HepG2 (cell line): ENCODE results near the gene STK39. TPM values are rescaled to one million over a fixed set of nuclear protein-coding genes. Genes with fewer than 3 reads are reported as not detected.

ENCODE experiments used
- ATAC-seq: fragments of 200-7000 bp; cut with Tn5 transposase; 3 replicates; pipeline ENCODE4 v1.9.1; 2020; ENCODE audit warnings: mild to moderate bottlenecking, moderate library complexity
- BruUV-seq: library from RNA; stranded (reverse); fragments of 400-500 nt; replicated peaks from 2 replicates; lab custom pipeline; 2021; lab: Mats Ljungman, UMichigan
- CTCF ChIA-PET: fragments of 300-600 bp; formaldehyde crosslinking; extraction: SDS; loops from one replicate; lab custom pipeline; 2021; ENCODE audit warnings: low total read pairs, inconsistent platforms, low intra/inter-chr PET ratio; lab: Yijun Ruan, JAX
- POLR2A ChIA-PET: fragments of 350-600 bp; sonication (Branson Sonifier 250); formaldehyde crosslinking; loops from one replicate; lab custom pipeline; 2020; ENCODE audit warnings: antibody characterized with exemption, inconsistent platforms; lab: Yijun Ruan, JAX
- DNase-seq: peaks from one replicate; pipeline ENCODE4 v3.0.0-alpha.2; 2015; ENCODE audit warnings: low spot score
- FAIRE-seq: peaks from 3 replicates; lab custom pipeline; 2011; peaks lifted over from hg19 to GRCh38; lab: Jason Lieb, UNC
- H2AFZ ChIP-seq: one replicate; pipeline ENCODE4 v1.6.1; 2011; ENCODE audit warnings: low read length, inconsistent platforms
- H3K27ac ChIP-seq: fragments of 300-600 bp; 3 replicates; pipeline ENCODE4 v1.8.0; 2011; ENCODE audit warnings: mixed run types, mild to moderate bottlenecking, mixed read lengths, low read length, inconsistent platforms; ENCODE audit not compliant: insufficient read depth; ENCODE audit errors: extremely low read length
- H3K27me3 ChIP-seq, 2 experiments: fragments of 200-600 bp in 1 of 2; 2 replicates in 1 of 2; 3 replicates in 1 of 2; pipeline versions ENCODE4 v1.6.0 to v1.8.0; 2011; ENCODE audit warnings: low read length in 2 of 2, mild to moderate bottlenecking in 2 of 2, moderate library complexity in 2 of 2, inconsistent platforms in 1 of 2; ENCODE audit not compliant: insufficient read depth in 2 of 2, control insufficient read depth in 1 of 2
- H3K36me3 ChIP-seq, 2 experiments: fragments of 200-600 bp in 1 of 2; replicated peaks in 1 of 2; 2 replicates in 1 of 2; 3 replicates in 1 of 2; pipeline versions ENCODE4 v1.5.1 to v1.8.0; 2011; ENCODE audit warnings: low read length in 2 of 2, inconsistent platforms in 1 of 2; ENCODE audit not compliant: insufficient read depth in 2 of 2, control insufficient read depth in 1 of 2
- H3K4me1 ChIP-seq: 2 replicates; pipeline ENCODE4 v1.5.1; 2012; ENCODE audit warnings: low read length, inconsistent platforms; ENCODE audit not compliant: insufficient read depth
- H3K4me2 ChIP-seq: 2 replicates; pipeline ENCODE4 v1.6.0; 2011; ENCODE audit warnings: low read depth, low read length, inconsistent platforms
- H3K4me3 ChIP-seq, 3 experiments: fragments of 200-600 bp in 1 of 3; sonication (generic), shearing (Covaris generic) in 1 of 3; replicated peaks in 1 of 3; 2 replicates each; pipeline ENCODE4 v1.5.1; 2011 to 2016; ENCODE audit warnings: low read length in 3 of 3, inconsistent platforms in 2 of 3, low read depth in 2 of 3, mild to moderate bottlenecking in 2 of 3, control low read depth in 1 of 3, mixed read lengths in 1 of 3; ENCODE audit not compliant: insufficient read depth in 1 of 3
- H3K79me2 ChIP-seq: one replicate; pipeline ENCODE4 v1.6.1; 2011; ENCODE audit warnings: low read length, inconsistent platforms; ENCODE audit not compliant: insufficient read depth
- H3K9ac ChIP-seq: 2 replicates; pipeline ENCODE4 v1.6.0; 2011; ENCODE audit warnings: mild to moderate bottlenecking, low read depth, low read length, inconsistent platforms; ENCODE audit not compliant: insufficient read depth
- H3K9me3 ChIP-seq: 2 replicates; pipeline ENCODE4 v1.5.1; 2012; ENCODE audit warnings: mild to moderate bottlenecking, low read length
- H4K20me1 ChIP-seq: 2 replicates; pipeline ENCODE4 v1.6.0; 2011; ENCODE audit warnings: inconsistent platforms, mild to moderate bottlenecking, low read length, moderate library complexity; ENCODE audit not compliant: insufficient read depth
- AGO1 ChIP-seq: fragments of 200-400 bp; formaldehyde crosslinking; IDR thresholded peaks from 2 replicates; pipeline ENCODE4 v1.6.1; 2017; ENCODE audit warnings: mild to moderate bottlenecking, low read depth, low read length, moderate library complexity; ENCODE audit not compliant: poor library complexity, severe bottlenecking
- ARNT ChIP-seq: fragments of 450-650 bp; IDR thresholded peaks from 2 replicates; pipeline ENCODE4 v1.6.1; 2017
- ATAD3A ChIP-seq: sonication (generic); formaldehyde crosslinking; IDR thresholded peaks from 2 replicates; pipeline ENCODE4 v1.4.0; 2020; ENCODE audit warnings: missing genetic modification reagents
- CHD4 ChIP-seq: fragments of 200-600 bp; sonication (generic); IDR thresholded peaks from 2 replicates; pipeline ENCODE4 v1.7.0; 2017; ENCODE audit warnings: mild to moderate bottlenecking, low read length, borderline replicate concordance
- ETV6 ChIP-seq: sonication (generic); formaldehyde crosslinking; conservative IDR thresholded peaks from 2 replicates; pipeline ENCODE4 v1.4.0; 2020; ENCODE audit warnings: missing genetic modification reagents
- EZH2 ChIP-seq: conservative IDR thresholded peaks from 2 replicates; pipeline ENCODE4 v1.6.1; 2012; ENCODE audit warnings: mild to moderate bottlenecking, low read depth, low read length, moderate library complexity
- HNF1B ChIP-seq: sonication (generic); formaldehyde crosslinking; IDR thresholded peaks from 2 replicates; pipeline ENCODE4 v1.5.1; 2020; ENCODE audit warnings: mild to moderate bottlenecking, moderate library complexity, missing genetic modification reagents
- HOMEZ ChIP-seq: IDR thresholded peaks from 2 replicates; pipeline ENCODE4 v1.6.1; 2016; ENCODE audit warnings: low read depth
- MXD3 ChIP-seq: IDR thresholded peaks from 2 replicates; pipeline ENCODE4 v1.6.1; 2016; ENCODE audit warnings: mild to moderate bottlenecking, missing biosample characterization, missing genetic modification reagents
- REST ChIP-seq, 2 experiments: IDR thresholded peaks; 2 replicates each; pipeline ENCODE4 v1.6.1; 2011 to 2012; ENCODE audit warnings: low read length in 2 of 2, borderline replicate concordance in 1 of 2, low read depth in 1 of 2, mild to moderate bottlenecking in 1 of 2, moderate library complexity in 1 of 2
- SPEN ChIP-seq: sonication (generic); formaldehyde crosslinking; IDR thresholded peaks from 2 replicates; pipeline ENCODE4 v1.5.1; 2020; ENCODE audit warnings: low read depth, mild to moderate bottlenecking, missing genetic modification reagents
- ZNF10 ChIP-seq: sonication (generic); formaldehyde crosslinking; IDR thresholded peaks from 2 replicates; pipeline ENCODE4 v1.4.0; 2020; ENCODE audit warnings: mild to moderate bottlenecking, low read depth, missing genetic modification reagents, borderline replicate concordance
- ZNF441 ChIP-seq: sonication (generic); formaldehyde crosslinking; IDR thresholded peaks from 2 replicates; pipeline ENCODE4 v1.7.0; 2021; ENCODE audit warnings: missing genetic modification reagents, borderline replicate concordance
- ZNF562 ChIP-seq: sonication (generic); formaldehyde crosslinking; IDR thresholded peaks from 2 replicates; pipeline ENCODE4 v1.8.0; 2022; ENCODE audit warnings: missing genetic modification reagents, borderline replicate concordance
- WGBS: methylation state at CpG from one replicate; pipeline ENCODE4 v1.1.6; 2017; ENCODE audit warnings: low lambda C conversion rate; 5-methylcytosine and 5-hydroxymethylcytosine counted together
- in situ Hi-C: cut with HindIII; loops from 2 replicates; pipeline ENCODE4 v1.10.0; 2017; ENCODE audit warnings: low pct_unique_long_range_greater_than_20kb; ENCODE audit not compliant: extremely low pct_ligation_motif_present
- intact Hi-C: fragments of 100-400 bp; cut with micrococcal nuclease; formaldehyde crosslinking; loops from one replicate; pipeline ENCODE4 v1.10.0; 2022; ENCODE audit not compliant: unreplicated experiment
- polyA plus RNA-seq, 8 experiments: library from polyadenylated mRNA; depleted of rRNA in 3 of 8; stranded (reverse) in 7 of 8; unstranded in 1 of 8; fragments of >200 nt; fragmentation: Illumina TruSeq in 4 of 8; extraction: Trizol in 4 of 8; gene quantifications; 2 replicates each; pipeline versions ENCODE4 v1.2.1 to v1.2.3, GENCODE V29; 2011 to 2016; ENCODE audit warnings: low read depth in 4 of 8, missing spikeins in 1 of 8, mixed read lengths in 1 of 8; ENCODE audit not compliant: insufficient read depth in 1 of 8
- total RNA-seq, 5 experiments: library from RNA; depleted of rRNA; stranded (reverse); fragments of >200 nt; fragmentation: Illumina TruSeq; extraction: Trizol; gene quantifications; 2 replicates each; pipeline ENCODE4 v1.2.3, GENCODE V29; 2016; ENCODE audit warnings: low read depth in 1 of 5

STK39 gene
- total and polyA plus RNA-seq, 2 of the 13 experiments (the other 11 are each of a cell fraction or from before 2014, with no cell fraction given) = 27.3 to 38.4 TPM

GRCh38 chr2:168032091-168032490, 215.3 kb downstream of the STK39 start:
- H3K27me3 ChIP-seq = no peaks in the 10 kb centered on the region
- 95% methylated on average over 3 of the region's 3 CpGs for whole genome bisulfite sequencing
- no peaks in the 10 kb centered on the region for H3K9me3 ChIP-seq
- intact Hi-C loops = no loop called here
- H2AFZ ChIP-seq = no peak overlapping the region
- ChIA-PET POLR2A (no interaction called here), CTCF (no interaction called here)
- peaks cover 13% of the 10 kb centered on the region for H3K4me1 ChIP-seq
- H4K20me1 ChIP-seq = no peaks in the 10 kb centered on the region
- H3K4me3 ChIP-seq = no peak overlapping the region
- H3K27ac ChIP-seq = no peak overlapping the region
- FAIRE-seq (no peak), DNase-seq (no peak), ATAC-seq (no peak)
- H3K9ac ChIP-seq = no peak overlapping the region
- peaks cover 1 to 9% of the 10 kb centered on the region in 2 experiments; a peak in 3 of 5 replicates for H3K36me3 ChIP-seq
- no peak for TF ChIP-seq ZNF562 (CRISPR knock-in tag)
- no peak for TF ChIP-seq HOMEZ (CRISPR knock-in tag)
- TF ChIP-seq SPEN = no peak
- TF ChIP-seq REST (IDR thresholded peaks at IDR 0.05; ENCODE audit: borderline replicate concordance in 1 of 2, low read depth in 1 of 2, low read length in 2 of 2) = no peak
- TF ChIP-seq EZH2 = no peak
- no peak for TF ChIP-seq HNF1B (CRISPR knock-in tag)
- no peak for TF ChIP-seq AGO1
- TF ChIP-seq ZNF441 (CRISPR knock-in tag) = no peak
- TF ChIP-seq MXD3 (CRISPR knock-in tag) = no peak
- TF ChIP-seq ETV6 (CRISPR knock-in tag) = no peak
- TF ChIP-seq CHD4 = no peak
- TF ChIP-seq ATAD3A (CRISPR knock-in tag) = no peak
- no peak for TF ChIP-seq ARNT
- TF ChIP-seq ZNF10 (CRISPR knock-in tag) = no peak
- no peak overlapping the region for H3K4me2 ChIP-seq
- BruUV-seq = no TSS peak
- in situ Hi-C loops = no loop called here
- H3K79me2 ChIP-seq = no peaks in the 10 kb centered on the region
